Measurements from ENCODE around the gene MAEA.

GRCh38 chr4:1283711-1284110 lies 6.0 kb upstream of the MAEA start:
- no peak for TF ChIP-seq HNF4A (conservative IDR thresholded peaks at IDR 0.05)
- TF ChIP-seq CTCF (IDR thresholded peaks at IDR 0.05; ENCODE audit: low read depth, low read length, missing input control): no peak
- TF ChIP-seq TAF1 (conservative IDR thresholded peaks at IDR 0.05): no peak
- no peak for TF ChIP-seq YY1 (IDR thresholded peaks at IDR 0.05)
- no peak for TF ChIP-seq ZBTB33 (IDR thresholded peaks at IDR 0.05)
- no peak for TF ChIP-seq RXRA (IDR thresholded peaks at IDR 0.05)
- TF ChIP-seq, protein P1, sequence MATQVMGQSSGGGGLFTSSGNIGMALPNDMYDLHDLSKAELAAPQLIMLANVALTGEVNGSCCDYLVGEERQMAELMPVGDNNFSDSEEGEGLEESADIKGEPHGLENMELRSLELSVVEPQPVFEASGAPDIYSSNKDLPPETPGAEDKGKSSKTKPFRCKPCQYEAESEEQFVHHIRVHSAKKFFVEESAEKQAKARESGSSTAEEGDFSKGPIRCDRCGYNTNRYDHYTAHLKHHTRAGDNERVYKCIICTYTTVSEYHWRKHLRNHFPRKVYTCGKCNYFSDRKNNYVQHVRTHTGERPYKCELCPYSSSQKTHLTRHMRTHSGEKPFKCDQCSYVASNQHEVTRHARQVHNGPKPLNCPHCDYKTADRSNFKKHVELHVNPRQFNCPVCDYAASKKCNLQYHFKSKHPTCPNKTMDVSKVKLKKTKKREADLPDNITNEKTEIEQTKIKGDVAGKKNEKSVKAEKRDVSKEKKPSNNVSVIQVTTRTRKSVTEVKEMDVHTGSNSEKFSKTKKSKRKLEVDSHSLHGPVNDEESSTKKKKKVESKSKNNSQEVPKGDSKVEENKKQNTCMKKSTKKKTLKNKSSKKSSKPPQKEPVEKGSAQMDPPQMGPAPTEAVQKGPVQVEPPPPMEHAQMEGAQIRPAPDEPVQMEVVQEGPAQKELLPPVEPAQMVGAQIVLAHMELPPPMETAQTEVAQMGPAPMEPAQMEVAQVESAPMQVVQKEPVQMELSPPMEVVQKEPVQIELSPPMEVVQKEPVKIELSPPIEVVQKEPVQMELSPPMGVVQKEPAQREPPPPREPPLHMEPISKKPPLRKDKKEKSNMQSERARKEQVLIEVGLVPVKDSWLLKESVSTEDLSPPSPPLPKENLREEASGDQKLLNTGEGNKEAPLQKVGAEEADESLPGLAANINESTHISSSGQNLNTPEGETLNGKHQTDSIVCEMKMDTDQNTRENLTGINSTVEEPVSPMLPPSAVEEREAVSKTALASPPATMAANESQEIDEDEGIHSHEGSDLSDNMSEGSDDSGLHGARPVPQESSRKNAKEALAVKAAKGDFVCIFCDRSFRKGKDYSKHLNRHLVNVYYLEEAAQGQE (IDR thresholded peaks at IDR 0.05): no peak
- TF ChIP-seq HNF4G (IDR thresholded peaks at IDR 0.05): no peak
- TF ChIP-seq EGR1 (IDR thresholded peaks at IDR 0.05; ENCODE audit: low read depth in 2 of 2): no peak
- no peak for TF ChIP-seq FOXA1 (IDR thresholded peaks at IDR 0.05)
- TF ChIP-seq, protein P2, sequence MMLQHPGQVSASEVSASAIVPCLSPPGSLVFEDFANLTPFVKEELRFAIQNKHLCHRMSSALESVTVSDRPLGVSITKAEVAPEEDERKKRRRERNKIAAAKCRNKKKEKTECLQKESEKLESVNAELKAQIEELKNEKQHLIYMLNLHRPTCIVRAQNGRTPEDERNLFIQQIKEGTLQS (IDR thresholded peaks at IDR 0.05): no peak
- no peak for TF ChIP-seq NR2F2 (IDR thresholded peaks at IDR 0.05)
- TF ChIP-seq SP1 (IDR thresholded peaks at IDR 0.05): no peak

All from liver (tissue), 3 donors.